ENCODE results near the gene C5.

DNA sequence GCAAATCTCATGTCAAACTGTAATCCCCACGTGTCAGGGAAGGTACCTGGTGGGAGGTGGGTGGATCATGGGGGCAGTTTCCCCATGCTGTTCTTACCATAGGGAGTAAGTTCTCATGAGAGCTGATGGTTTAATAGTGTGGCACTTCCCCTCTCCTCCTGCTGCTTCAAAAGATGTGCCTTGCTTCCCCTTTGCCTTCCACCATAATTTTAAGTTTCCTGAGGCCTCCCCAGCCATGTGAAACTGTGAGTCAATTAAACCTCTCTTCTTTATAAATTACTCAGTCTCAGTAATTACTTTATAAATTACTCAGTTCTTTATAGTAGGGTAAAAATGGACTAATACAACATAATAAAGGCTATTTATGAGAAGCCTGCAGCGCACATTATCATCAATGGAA is 17.6 kb upstream of the C5 start:
- TF ChIP-seq POLR2A (IDR thresholded peaks at IDR 0.05) (no peak), CTCF (IDR thresholded peaks at IDR 0.05) (no peak)

All from Peyer's patch (tissue), 4 donors.